Measurements from ENCODE around the gene UBE2E2.

The UBE2E2 gene

GRCh38 chr3:23396746-23397145, 193.6 kb downstream of the UBE2E2 start:
- no peak for DNase-seq

GRCh38 chr3:23399221-23399620, 196.1 kb downstream of the UBE2E2 start:
- no peak for DNase-seq

- no peak for DNase-seq
These were observed 199.8 kb downstream of the UBE2E2 start for GRCh38 chr3:23402728-23403492.

GRCh38 chr3:23404246-23404645, 201.1 kb downstream of the UBE2E2 start:
- DNase-seq: no peak

GRCh38 chr3:23405081-23405480, 202.0 kb downstream of the UBE2E2 start:
- DNase-seq: no peak

GRCh38 chr3:23406601-23407000, 203.5 kb downstream of the UBE2E2 start:
- no peak for DNase-seq

GRCh38 chr3:23418026-23418425, 214.9 kb downstream of the UBE2E2 start:
- no peak for DNase-seq

GRCh38 chr3:23421811-23422516, 218.8 kb downstream of the UBE2E2 start:
- no peak for DNase-seq

GRCh38 chr3:23422517-23422851, 219.4 kb downstream of the UBE2E2 start:
- no peak for DNase-seq

GRCh38 chr3:23425410-23425809, 222.3 kb downstream of the UBE2E2 start:
- no peak for DNase-seq

GRCh38 chr3:23430781-23431398, 227.8 kb downstream of the UBE2E2 start:
- DNase-seq: no peak

- no peak for DNase-seq
These were observed 228.6 kb downstream of the UBE2E2 start for GRCh38 chr3:23431764-23432163.

- DNase-seq: no peak
These were observed 232.2 kb downstream of the UBE2E2 start for GRCh38 chr3:23435318-23435717.

- DNase-seq: no peak
These were observed 232.8 kb downstream of the UBE2E2 start for GRCh38 chr3:23435904-23436303.

GRCh38 chr3:23437484-23438145, 234.5 kb downstream of the UBE2E2 start:
- DNase-seq: no peak

- DNase-seq: no peak
These were observed 235.5 kb downstream of the UBE2E2 start for GRCh38 chr3:23438657-23439056.

- DNase-seq: no peak
These were observed 236.0 kb downstream of the UBE2E2 start for GRCh38 chr3:23439080-23439479.

GRCh38 chr3:23440416-23441294, 237.5 kb downstream of the UBE2E2 start:
- DNase-seq: no peak

- DNase-seq: peak; percentile 21
These were observed 239.7 kb downstream of the UBE2E2 start for GRCh38 chr3:23442598-23443383.

- DNase-seq: no peak
These were observed 241.3 kb downstream of the UBE2E2 start for GRCh38 chr3:23444386-23444785.

- no peak for DNase-seq
These were observed 243.2 kb downstream of the UBE2E2 start for GRCh38 chr3:23446301-23446700.
